Measurements from ENCODE around the gene TEC. TPM values are rescaled to one million over a fixed set of nuclear protein-coding genes. Genes with fewer than 3 reads are reported as not detected.

TEC gene
- total RNA-seq, 1 donor from 2014 or later, result not detected

GRCh38 chr4:48244665-48245064 lies 25.0 kb downstream of the TEC start:
- Histone ChIP-seq H2AFZ (replicated peaks) (no peak overlapping the region), H3K4me3 (no peak overlapping the region), H3K9ac (no peak overlapping the region), H3K4me2 (no peak overlapping the region), H3K79me2 (ENCODE audit: low read depth) (no peaks in the 10 kb centered on the region), H3K9me3 (ENCODE audit: low read depth) (no peaks in the 10 kb centered on the region), H3K36me3 (no peaks in the 10 kb centered on the region), H4K20me1 (ENCODE audit: low read depth) (no peaks in the 10 kb centered on the region), H3K4me1 (no peaks in the 10 kb centered on the region), H3F3A (ENCODE audit: low read depth) (no peaks in the 10 kb centered on the region), H3K27ac (no peak overlapping the region), H3K27me3 (no peaks in the 10 kb centered on the region)
- DNase-seq (ENCODE audit: low spot score), result no peak
- Mint-ChIP-seq H3K27ac (no peak overlapping the region), H3K27me3 (ENCODE audit: insufficient read depth, low read depth) (no peaks in the 10 kb centered on the region), H3K4me3 (no peak overlapping the region), H3K4me1 (no peaks in the 10 kb centered on the region), H3K36me3 (no peaks in the 10 kb centered on the region), H3K9me3 (no peaks in the 10 kb centered on the region)
- TF ChIP-seq, protein P1, sequence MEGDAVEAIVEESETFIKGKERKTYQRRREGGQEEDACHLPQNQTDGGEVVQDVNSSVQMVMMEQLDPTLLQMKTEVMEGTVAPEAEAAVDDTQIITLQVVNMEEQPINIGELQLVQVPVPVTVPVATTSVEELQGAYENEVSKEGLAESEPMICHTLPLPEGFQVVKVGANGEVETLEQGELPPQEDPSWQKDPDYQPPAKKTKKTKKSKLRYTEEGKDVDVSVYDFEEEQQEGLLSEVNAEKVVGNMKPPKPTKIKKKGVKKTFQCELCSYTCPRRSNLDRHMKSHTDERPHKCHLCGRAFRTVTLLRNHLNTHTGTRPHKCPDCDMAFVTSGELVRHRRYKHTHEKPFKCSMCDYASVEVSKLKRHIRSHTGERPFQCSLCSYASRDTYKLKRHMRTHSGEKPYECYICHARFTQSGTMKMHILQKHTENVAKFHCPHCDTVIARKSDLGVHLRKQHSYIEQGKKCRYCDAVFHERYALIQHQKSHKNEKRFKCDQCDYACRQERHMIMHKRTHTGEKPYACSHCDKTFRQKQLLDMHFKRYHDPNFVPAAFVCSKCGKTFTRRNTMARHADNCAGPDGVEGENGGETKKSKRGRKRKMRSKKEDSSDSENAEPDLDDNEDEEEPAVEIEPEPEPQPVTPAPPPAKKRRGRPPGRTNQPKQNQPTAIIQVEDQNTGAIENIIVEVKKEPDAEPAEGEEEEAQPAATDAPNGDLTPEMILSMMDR (IDR thresholded peaks at IDR 0.05), result no peak

DNA sequence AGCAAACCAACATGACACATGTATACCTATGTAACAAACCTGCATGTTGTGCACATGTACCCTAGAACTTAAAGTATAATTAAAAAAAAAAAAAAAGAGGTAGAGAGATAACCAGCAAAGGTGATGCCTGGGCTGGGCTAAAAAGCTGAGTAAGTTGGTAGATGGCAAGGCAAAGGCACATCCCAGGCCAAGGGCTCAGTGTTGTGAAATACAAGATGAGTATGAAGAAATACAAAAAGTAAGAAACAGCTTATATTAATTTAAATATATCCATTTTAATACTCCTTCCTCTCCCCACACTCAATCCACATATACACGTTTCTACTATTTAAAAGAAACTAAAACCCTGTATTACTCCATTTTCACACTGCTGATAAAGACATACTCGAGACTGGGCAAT lies 25.8 kb downstream of the TEC start:
- Mint-ChIP-seq H3K4me1 (no peaks in the 10 kb centered on the region), H3K4me3 (no peak overlapping the region), H3K27me3 (ENCODE audit: insufficient read depth, low read depth) (no peaks in the 10 kb centered on the region), H3K9me3 (no peaks in the 10 kb centered on the region), H3K27ac (no peak overlapping the region), H3K36me3 (no peaks in the 10 kb centered on the region)
- no peak overlapping the region for H3K9ac ChIP-seq
- H3K4me1 ChIP-seq, result no peaks in the 10 kb centered on the region
- H3K9me3 ChIP-seq (ENCODE audit: low read depth), result no peaks in the 10 kb centered on the region
- no peak overlapping the region for H2AFZ ChIP-seq (replicated peaks)
- TF ChIP-seq EZH2 (IDR thresholded peaks at IDR 0.05), result no peak
- TF ChIP-seq EZH2phosphoT487 (IDR thresholded peaks at IDR 0.05), result no peak
- TF ChIP-seq, protein P1 (IDR thresholded peaks at IDR 0.05), result no peak
- no peaks in the 10 kb centered on the region for H3K36me3 ChIP-seq
- no peaks in the 10 kb centered on the region for H4K20me1 ChIP-seq (ENCODE audit: low read depth)
- H3K79me2 ChIP-seq (ENCODE audit: low read depth), result no peaks in the 10 kb centered on the region
- no peak overlapping the region for H3K4me3 ChIP-seq
- H3K27ac ChIP-seq, result no peak overlapping the region
- no peak for DNase-seq (ENCODE audit: low spot score)
- H3K27me3 ChIP-seq, result no peaks in the 10 kb centered on the region
- H3F3A ChIP-seq (ENCODE audit: low read depth), result no peaks in the 10 kb centered on the region
- H3K4me2 ChIP-seq, result no peak overlapping the region

GRCh38 chr4:48243429-48243828 lies 26.2 kb downstream of the TEC start:
- Histone ChIP-seq H3K4me2 (no peak overlapping the region), H4K20me1 (ENCODE audit: low read depth) (no peaks in the 10 kb centered on the region), H3F3A (ENCODE audit: low read depth) (no peaks in the 10 kb centered on the region), H3K9me3 (ENCODE audit: low read depth) (no peaks in the 10 kb centered on the region), H3K79me2 (ENCODE audit: low read depth) (no peaks in the 10 kb centered on the region), H3K27ac (no peak overlapping the region), H3K9ac (no peak overlapping the region), H3K4me1 (no peaks in the 10 kb centered on the region), H3K36me3 (no peaks in the 10 kb centered on the region), H3K4me3 (no peak overlapping the region), H2AFZ (replicated peaks) (no peak overlapping the region), H3K27me3 (no peaks in the 10 kb centered on the region)
- no peaks in the 10 kb centered on the region for H3K27me3 Mint-ChIP-seq (ENCODE audit: insufficient read depth, low read depth)
- no peak overlapping the region for H3K27ac Mint-ChIP-seq
- H3K36me3 Mint-ChIP-seq, result no peaks in the 10 kb centered on the region
- no peak for TF ChIP-seq EZH2phosphoT487 (IDR thresholded peaks at IDR 0.05)
- H3K4me3 Mint-ChIP-seq, result no peak overlapping the region
- H3K4me1 Mint-ChIP-seq, result no peaks in the 10 kb centered on the region
- no peak for DNase-seq (ENCODE audit: low spot score)
- H3K9me3 Mint-ChIP-seq, result no peaks in the 10 kb centered on the region

GRCh38 chr4:48242511-48243195 lies 27.0 kb downstream of the TEC start:
- no peak overlapping the region for H3K4me3 ChIP-seq
- Mint-ChIP-seq H3K4me1 (no peaks in the 10 kb centered on the region), H3K36me3 (no peaks in the 10 kb centered on the region), H3K27me3 (ENCODE audit: insufficient read depth, low read depth) (no peaks in the 10 kb centered on the region), H3K4me3 (no peak overlapping the region), H3K27ac (no peak overlapping the region), H3K9me3 (no peaks in the 10 kb centered on the region)
- H3K36me3 ChIP-seq, result no peaks in the 10 kb centered on the region
- no peaks in the 10 kb centered on the region for H3K79me2 ChIP-seq (ENCODE audit: low read depth)
- H3K4me1 ChIP-seq, result no peaks in the 10 kb centered on the region
- no peaks in the 10 kb centered on the region for H3K9me3 ChIP-seq (ENCODE audit: low read depth)
- no peak overlapping the region for H3K27ac ChIP-seq
- TF ChIP-seq EZH2 (IDR thresholded peaks at IDR 0.05) (no peak), EZH2phosphoT487 (IDR thresholded peaks at IDR 0.05) (no peak)
- TF ChIP-seq, protein P1 (IDR thresholded peaks at IDR 0.05), result no peak
- no peak overlapping the region for H3K9ac ChIP-seq
- no peaks in the 10 kb centered on the region for H3F3A ChIP-seq (ENCODE audit: low read depth)
- no peaks in the 10 kb centered on the region for H3K27me3 ChIP-seq
- H4K20me1 ChIP-seq (ENCODE audit: low read depth), result no peaks in the 10 kb centered on the region
- H2AFZ ChIP-seq (replicated peaks), result no peak overlapping the region
- H3K4me2 ChIP-seq, result no peak overlapping the region
- no peak for DNase-seq (ENCODE audit: low spot score)

Data from neural progenitor cell (in vitro differentiated cells).